Lung microvascular endothelial cell (primary cell): ENCODE measurements around the gene RANGRF. TPM values are rescaled to one million over a fixed set of nuclear protein-coding genes. Genes with fewer than 3 reads are reported as not detected.

Experiments used
- total RNA-seq: library from RNA; depleted of rRNA; stranded (reverse); fragments of >200 nt; gene quantifications from 2 replicates; pipeline ENCODE4 v1.2.1, GENCODE V29; 2014

RANGRF gene
- total RNA-seq, 1 donor from 2014 or later: 9.7 TPM

Other genes with a start within 250 kb of the RANGRF start
- gene ALOX15B, start 249.6 kb upstream of the RANGRF start, total RNA-seq: not detected in 2 replicates
- not detected in 2 replicates for gene ALOX12B, start 201.0 kb upstream of the RANGRF start, total RNA-seq
- gene ALOXE3, start 170.2 kb upstream of the RANGRF start, total RNA-seq: under 0.01 TPM in 1 of 2 replicates, not detected in the other
- 0.22 TPM in 1 of 2 replicates, not detected in the other for gene HES7, start 164.6 kb upstream of the RANGRF start, total RNA-seq
- gene PER1, start 136.3 kb upstream of the RANGRF start, total RNA-seq: 5.2 and 10.7 TPM in 2 replicates
- 2.8 and 4.6 TPM in 2 replicates for gene VAMP2, start 125.7 kb upstream of the RANGRF start, total RNA-seq
- 21.2 and 21.6 TPM in 2 replicates for gene TMEM107, start 112.3 kb upstream of the RANGRF start, total RNA-seq
- gene BORCS6, start 98.5 kb upstream of the RANGRF start, total RNA-seq: 7.8 and 8.9 TPM in 2 replicates
- gene AURKB, start 78.1 kb upstream of the RANGRF start, total RNA-seq: 4.4 and 16.6 TPM in 2 replicates
- 3.5 and 7.1 TPM in 2 replicates for gene CTC1, start 40.6 kb upstream of the RANGRF start, total RNA-seq
- gene PFAS, start 39.4 kb upstream of the RANGRF start, total RNA-seq: 12.7 and 15.0 TPM in 2 replicates
- 0.22 and 0.40 TPM in 2 replicates for gene SLC25A35, start 6.7 kb downstream of the RANGRF start, total RNA-seq
- gene ARHGEF15, start 21.6 kb downstream of the RANGRF start, total RNA-seq: 6.7 and 8.1 TPM in 2 replicates
- not detected in 2 replicates for gene ODF4, start 51.2 kb downstream of the RANGRF start, total RNA-seq
- 3,049 and 3,358 TPM in 2 replicates for gene RPL26, start 94.5 kb downstream of the RANGRF start, total RNA-seq
- gene RNF222, start 109.2 kb downstream of the RANGRF start, total RNA-seq: under 0.01 TPM in 1 of 2 replicates, not detected in the other
- 24.2 and 42.9 TPM in 2 replicates for gene NDEL1, start 147.2 kb downstream of the RANGRF start, total RNA-seq